ENCODE data around the gene CHRNB1. TPM values are rescaled to one million over a fixed set of nuclear protein-coding genes. Genes with fewer than 3 reads are reported as not detected.
A peak's percentile ranks its signal among the peaks of the same experiment; 100 is the strongest.
"Not testable (repeated sequence)": the region's sequence is repeated elsewhere in the genome, so short reads cannot be mapped to it uniquely, and the experiment has no call there.

CHRNB1 gene
- total and polyA plus RNA-seq, 5 experiments from 2014 or later, result 5.4 to 24.5 (median 18.1) TPM

GRCh38 chr17:7462474-7463371 is 17.9 kb downstream of the CHRNB1 start:
- no peaks in the 10 kb centered on the region for H3K9me3 Mint-ChIP-seq

GRCh38 chr17:7463372-7463846 is 18.5 kb downstream of the CHRNB1 start:
- Mint-ChIP-seq H3K36me3 (peaks cover 0 to 44% (median 5%) of the 10 kb centered on the region in 3 donors), H3K27ac (no peak overlapping the region), H3K9me3 (no peaks in the 10 kb centered on the region), H3K4me3 (no peak overlapping the region), H3K4me1 (peaks cover 12 to 38% (median 29%) of the 10 kb centered on the region in 4 donors), H3K27me3 (no peaks in the 10 kb centered on the region)
- POLR2A ChIA-PET, result interaction anchor here (0.7 to 18.5 kb wide), 5 partner anchors 9 to 394 kb away, joined by 3 to 295 read pairs (median 5); partner anchors contain the start of genes NAA38, SLC35G6 and ZBTB4
- DNase-seq, result no peak
- no peak for ATAC-seq

More at GRCh38 chr17:7462474-7463371, 17.9 kb downstream of the CHRNB1 start:
- peak in 1 of 2 donors; percentile 11 for ATAC-seq
- no peaks in the 10 kb centered on the region for H3K27me3 Mint-ChIP-seq
- peaks cover 12 to 33% (median 25%) of the 10 kb centered on the region in 4 donors for H3K4me1 Mint-ChIP-seq
- DNase-seq, result no peak
- H3K36me3 Mint-ChIP-seq, result peaks cover 0 to 42% (median 5%) of the 10 kb centered on the region in 3 donors
- POLR2A ChIA-PET, result interaction anchor here (1.7 to 18.5 kb wide), 3 partner anchors 13 to 26 kb away, joined by 5 to 295 read pairs (median 6); partner anchors contain the start of genes SLC35G6 and ZBTB4
- peak overlapping the region in 1 of 10 donors; percentile 21 for H3K27ac Mint-ChIP-seq
- H3K4me3 Mint-ChIP-seq, result no peak overlapping the region

GRCh38 chr17:7464081-7464480 is 19.2 kb downstream of the CHRNB1 start:
- POLR2A ChIA-PET, result interaction anchor here (0.6 to 18.5 kb wide), 7 partner anchors 10 to 393 kb away, joined by 3 to 295 read pairs (median 3); partner anchors contain the start of genes NAA38, SLC35G6 and ZBTB4

GRCh38 chr17:7465597-7466275 is 20.9 kb downstream of the CHRNB1 start:
- H3K4me3 Mint-ChIP-seq, result peak overlapping the region in 1 of 10 donors; percentile 58
- peaks cover 0 to 41% (median 5%) of the 10 kb centered on the region in 3 donors for H3K36me3 Mint-ChIP-seq
- H3K27ac Mint-ChIP-seq, result peak overlapping the region in 3 of 10 donors; percentile 61 to 85 (median 67)

More at GRCh38 chr17:7464081-7464480, 19.2 kb downstream of the CHRNB1 start:
- DNase-seq (no peak), ATAC-seq (no peak)
- H3K27ac Mint-ChIP-seq, result peak overlapping the region in 2 of 10 donors; percentile 56 to 78
- no peaks in the 10 kb centered on the region for H3K27me3 Mint-ChIP-seq
- no peaks in the 10 kb centered on the region for H3K9me3 Mint-ChIP-seq
- H3K4me1 Mint-ChIP-seq, result peaks cover 14 to 43% (median 32%) of the 10 kb centered on the region in 4 donors
- peaks cover 0 to 41% (median 5%) of the 10 kb centered on the region in 3 donors for H3K36me3 Mint-ChIP-seq
- no peak overlapping the region for H3K4me3 Mint-ChIP-seq

GRCh38 chr17:7466318-7466638 is 21.4 kb downstream of the CHRNB1 start:
- Mint-ChIP-seq H3K9me3 (no peaks in the 10 kb centered on the region), H3K27ac (peak overlapping the region in 7 of 10 donors; percentile 43 to 85 (median 67)), H3K27me3 (no peaks in the 10 kb centered on the region), H3K4me1 (peaks cover 9 to 40% (median 30%) of the 10 kb centered on the region in 4 donors), H3K4me3 (no peak overlapping the region), H3K36me3 (peaks cover 0 to 38% (median 5%) of the 10 kb centered on the region in 3 donors)
- POLR2A ChIA-PET, result interaction anchor here (0.6 to 18.5 kb wide), 4 partner anchors 10 to 29 kb away, joined by 3 to 295 read pairs (median 4); partner anchors contain the start of genes SLC35G6 and ZBTB4
- ATAC-seq (no peak), DNase-seq (no peak)

More at GRCh38 chr17:7465597-7466275, 20.9 kb downstream of the CHRNB1 start:
- Mint-ChIP-seq H3K9me3 (no peaks in the 10 kb centered on the region), H3K27me3 (no peaks in the 10 kb centered on the region), H3K4me1 (peaks cover 12 to 35% (median 31%) of the 10 kb centered on the region in 4 donors)
- POLR2A ChIA-PET, result interaction anchor here (0.8 to 18.5 kb wide), 3 partner anchors 10 to 29 kb away, joined by 3 to 295 read pairs (median 4); partner anchors contain the start of genes SLC35G6 and ZBTB4
- DNase-seq (no peak), ATAC-seq (no peak)

GRCh38 chr17:7466639-7467341 is 21.9 kb downstream of the CHRNB1 start:
- ATAC-seq, result no peak
- peak overlapping the region in 2 of 10 donors; percentile 11 to 19 for H3K4me3 Mint-ChIP-seq
- H3K27me3 Mint-ChIP-seq, result no peaks in the 10 kb centered on the region
- H3K27ac Mint-ChIP-seq, result peak overlapping the region in 9 of 10 donors; percentile 5 to 87 (median 72)
- peaks cover 0 to 38% (median 5%) of the 10 kb centered on the region in 3 donors for H3K36me3 Mint-ChIP-seq
- peaks cover 13 to 44% (median 34%) of the 10 kb centered on the region in 4 donors for H3K4me1 Mint-ChIP-seq
- POLR2A ChIA-PET, result interaction anchor here (0.6 to 18.5 kb wide), 5 partner anchors 9 to 30 kb away, joined by 3 to 295 read pairs (median 4); partner anchors contain the start of genes POLR2A, SLC35G6 and ZBTB4
- DNase-seq, result no peak
- no peaks in the 10 kb centered on the region for H3K9me3 Mint-ChIP-seq

- H3K27me3 Mint-ChIP-seq, result no peaks in the 10 kb centered on the region
- no peak overlapping the region for H3K4me3 Mint-ChIP-seq
These were observed 22.6 kb downstream of the CHRNB1 start for GRCh38 chr17:7467498-7467897.

GRCh38 chr17:7468290-7468689 is 23.4 kb downstream of the CHRNB1 start:
- no peaks in the 10 kb centered on the region for H3K27me3 Mint-ChIP-seq
- DNase-seq (no peak), ATAC-seq (no peak)
- no peak overlapping the region for H3K4me3 Mint-ChIP-seq
- H3K4me1 Mint-ChIP-seq, result peaks cover 16 to 55% (median 43%) of the 10 kb centered on the region in 4 donors
- no peaks in the 10 kb centered on the region for H3K9me3 Mint-ChIP-seq
- POLR2A ChIA-PET, result interaction anchor here (1.6 to 18.5 kb wide), 3 partner anchors 8 to 23 kb away, joined by 4 to 295 read pairs (median 5); partner anchors contain the start of genes POLR2A, SLC35G6 and ZBTB4
- H3K27ac Mint-ChIP-seq, result peak overlapping the region in 2 of 10 donors; percentile 61 to 82
- peaks cover 0 to 36% (median 5%) of the 10 kb centered on the region in 3 donors for H3K36me3 Mint-ChIP-seq

More at GRCh38 chr17:7467498-7467897, 22.6 kb downstream of the CHRNB1 start:
- no peak for DNase-seq
- POLR2A ChIA-PET, result interaction anchor here (0.6 to 18.5 kb wide), 5 partner anchors 9 to 131 kb away, joined by 3 to 295 read pairs (median 4); partner anchors contain the start of genes ACAP1, POLR2A, SLC35G6 and ZBTB4
- H3K4me1 Mint-ChIP-seq, result peaks cover 16 to 50% (median 40%) of the 10 kb centered on the region in 4 donors
- H3K9me3 Mint-ChIP-seq, result no peaks in the 10 kb centered on the region
- ATAC-seq, result no peak
- H3K36me3 Mint-ChIP-seq, result peaks cover 0 to 38% (median 5%) of the 10 kb centered on the region in 3 donors
- H3K27ac Mint-ChIP-seq, result peak overlapping the region in 7 of 10 donors; percentile 15 to 93 (median 85)

GRCh38 chr17:7468804-7469389 is 24.0 kb downstream of the CHRNB1 start:
- Mint-ChIP-seq H3K4me1 (peaks cover 16 to 61% (median 46%) of the 10 kb centered on the region in 4 donors), H3K36me3 (peaks cover 0 to 30% (median 5%) of the 10 kb centered on the region in 3 donors), H3K4me3 (peak overlapping the region in 1 of 10 donors; percentile 11), H3K27me3 (no peaks in the 10 kb centered on the region), H3K9me3 (no peaks in the 10 kb centered on the region), H3K27ac (peak overlapping the region in 4 of 10 donors; percentile 3 to 82 (median 37))
- DNase-seq (no peak), ATAC-seq (no peak)
- POLR2A ChIA-PET, result interaction anchor here (1.6 to 18.5 kb wide), 2 partner anchors 7 to 23 kb away, joined by 4 to 295 read pairs; partner anchors contain the start of genes SLC35G6 and ZBTB4

GRCh38 chr17:7469843-7470242 is 25.0 kb downstream of the CHRNB1 start:
- H3K36me3 Mint-ChIP-seq, result peaks cover 0 to 23% (median 5%) of the 10 kb centered on the region in 3 donors
- peaks cover 16 to 68% (median 50%) of the 10 kb centered on the region in 4 donors for H3K4me1 Mint-ChIP-seq
- DNase-seq, ATAC-seq, H3K9me3 Mint-ChIP-seq, H3K4me3 Mint-ChIP-seq, H3K27me3 Mint-ChIP-seq: not testable (repeated sequence)
- POLR2A ChIA-PET, result interaction anchor here (2.5 to 12.5 kb wide), 2 partner anchors 10 kb away, joined by 21 to 295 read pairs; partner anchors contain the start of gene ZBTB4
- H3K27ac Mint-ChIP-seq, result peak overlapping the region in 1 of 10 donors; percentile 40

All from naive thymus-derived CD8-positive, alpha-beta T cell (primary cell).